Peyer's patch (tissue), 4 donors: Measurements from ENCODE around the gene SPHK1. TPM values are rescaled to one million over a fixed set of nuclear protein-coding genes. Genes with fewer than 3 reads are reported as not detected.

ENCODE experiments used
- DNase-seq, 3 donors: peaks; one replicate each; pipeline ENCODE4 v3.0.0-alpha.2; 2017 to 2019
- H3K27ac ChIP-seq, 4 donors: fragments of 200-600 bp; sonication (generic); one replicate each; pipeline ENCODE4 v1.5.1; 2016 to 2019
- H3K27me3 ChIP-seq, 2 donors: fragments of 200-600 bp; sonication (generic); one replicate each; pipeline ENCODE4 v1.5.1; 2019
- H3K36me3 ChIP-seq, 3 donors: fragments of 200-600 bp; sonication (generic); one replicate each; pipeline ENCODE4 v1.5.1; 2016 to 2019
- H3K4me1 ChIP-seq, 4 donors: fragments of 200-600 bp; sonication (generic); one replicate each; pipeline ENCODE4 v1.5.1; 2016 to 2019
- H3K4me3 ChIP-seq, 4 donors: fragments of 200-600 bp; sonication (generic); 1 replicate in 3 of 4; 2 replicates in 1 of 4; pipeline ENCODE4 v1.5.1; 2016 to 2019; ENCODE audit warnings: mild to moderate bottlenecking in 1 of 4
- H3K9me3 ChIP-seq, 4 donors: fragments of 200-600 bp; sonication (generic); one replicate each; pipeline ENCODE4 v1.5.1; 2016 to 2019; ENCODE audit warnings: mild to moderate bottlenecking in 1 of 4
- POLR2A ChIP-seq, 2 donors: fragments of 450-650 bp; IDR thresholded peaks; one replicate each; pipeline ENCODE4 v1.5.1; 2017; ENCODE audit warnings: antibody characterized with exemption in 2 of 2, mild to moderate bottlenecking in 2 of 2, moderate library complexity in 2 of 2
- small RNA-seq, 2 donors: library from RNA; depleted of rRNA; stranded (forward); fragments of <200 nt; gene quantifications; one replicate each; pipeline ENCODE3, GENCODE V24; 2016
- total RNA-seq, 4 donors: library from RNA; depleted of rRNA; stranded (reverse); fragments of >200 nt; gene quantifications; one replicate each; pipeline ENCODE4 v1.1.0, GENCODE V29; 2016
- TF ChIP-seq, protein P1 (sequence below), 6 experiments: fragments of 450-650 bp in 4 of 6; fragments of 200-600 bp in 2 of 6; sonication (generic) in 1 of 6; IDR thresholded peaks; one replicate each; pipeline ENCODE4 v1.5.1; 2017 to 2019; ENCODE audit warnings: antibody characterized with exemption in 6 of 6, mild to moderate bottlenecking in 3 of 6, moderate library complexity in 1 of 6

SPHK1 gene
- total RNA-seq, 4 donors from 2014 or later = 0.53 to 5.9 (median 3.8) TPM

DNA sequence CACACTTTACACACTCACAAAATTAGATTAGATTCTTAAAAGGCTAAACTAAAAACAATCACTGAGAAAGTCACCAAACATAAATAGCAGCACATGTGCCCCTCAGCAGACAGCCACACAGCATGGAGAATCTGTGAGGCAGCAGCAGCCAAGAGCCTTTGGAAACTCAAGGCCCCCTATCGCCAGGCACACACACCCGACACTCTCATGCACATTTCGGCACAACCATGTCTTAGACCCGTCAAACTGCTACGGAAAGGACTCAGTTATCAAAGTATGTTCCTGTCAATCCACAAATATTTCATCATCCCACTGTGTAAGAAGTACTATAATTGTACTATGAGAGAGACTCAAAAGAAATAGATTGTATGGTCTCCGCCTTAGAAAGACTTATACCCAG is 47.6 kb downstream of the SPHK1 start:
- H3K4me3 ChIP-seq = no peak overlapping the region
- H3K9me3 ChIP-seq = no peaks in the 10 kb centered on the region
- H3K27ac ChIP-seq = no peak overlapping the region
- DNase-seq = no peak
- no peaks in the 10 kb centered on the region for H3K27me3 ChIP-seq
- peaks cover 0 to 5% (median 0%) of the 10 kb centered on the region in 3 donors for H3K36me3 ChIP-seq
- no peak for TF ChIP-seq POLR2A (IDR thresholded peaks at IDR 0.05)
- peaks cover 0 to 9% (median 2%) of the 10 kb centered on the region in 4 donors for H3K4me1 ChIP-seq

DNA sequence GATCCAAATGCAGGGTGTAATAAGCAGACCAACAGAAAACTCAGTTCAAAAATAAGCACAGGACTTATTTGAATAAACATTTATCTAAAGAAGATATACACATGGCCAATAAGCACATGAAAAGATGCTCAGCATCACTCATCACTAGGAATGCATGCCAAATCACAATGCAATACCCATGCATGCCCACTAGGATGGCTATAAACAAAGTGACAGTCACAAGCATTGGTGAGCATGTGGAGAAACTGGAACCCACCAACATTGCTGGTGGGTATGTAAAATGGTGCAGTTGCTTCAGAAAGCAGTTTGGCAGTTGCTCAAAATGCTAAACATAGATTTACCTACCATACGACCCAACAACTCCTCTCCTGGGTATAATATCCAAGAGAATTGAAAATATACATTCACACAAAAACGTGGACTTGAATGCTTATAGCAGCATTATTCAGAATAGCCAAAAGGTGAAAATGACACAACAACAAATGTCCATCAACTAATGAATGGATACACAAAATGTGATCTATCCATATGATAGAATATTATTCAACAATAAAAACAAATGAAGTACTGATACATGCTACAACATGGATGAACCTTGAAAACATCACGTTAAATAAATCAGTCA is 48.4 kb downstream of the SPHK1 start:
- Histone ChIP-seq H3K27me3 (no peaks in the 10 kb centered on the region), H3K4me1 (peaks cover 0 to 3% (median under 1%) of the 10 kb centered on the region in 4 donors), H3K4me3 (no peak overlapping the region), H3K36me3 (peaks cover 0 to 5% (median 0%) of the 10 kb centered on the region in 3 donors), H3K9me3 (no peaks in the 10 kb centered on the region), H3K27ac (no peak overlapping the region)
- TF ChIP-seq, protein P1, sequence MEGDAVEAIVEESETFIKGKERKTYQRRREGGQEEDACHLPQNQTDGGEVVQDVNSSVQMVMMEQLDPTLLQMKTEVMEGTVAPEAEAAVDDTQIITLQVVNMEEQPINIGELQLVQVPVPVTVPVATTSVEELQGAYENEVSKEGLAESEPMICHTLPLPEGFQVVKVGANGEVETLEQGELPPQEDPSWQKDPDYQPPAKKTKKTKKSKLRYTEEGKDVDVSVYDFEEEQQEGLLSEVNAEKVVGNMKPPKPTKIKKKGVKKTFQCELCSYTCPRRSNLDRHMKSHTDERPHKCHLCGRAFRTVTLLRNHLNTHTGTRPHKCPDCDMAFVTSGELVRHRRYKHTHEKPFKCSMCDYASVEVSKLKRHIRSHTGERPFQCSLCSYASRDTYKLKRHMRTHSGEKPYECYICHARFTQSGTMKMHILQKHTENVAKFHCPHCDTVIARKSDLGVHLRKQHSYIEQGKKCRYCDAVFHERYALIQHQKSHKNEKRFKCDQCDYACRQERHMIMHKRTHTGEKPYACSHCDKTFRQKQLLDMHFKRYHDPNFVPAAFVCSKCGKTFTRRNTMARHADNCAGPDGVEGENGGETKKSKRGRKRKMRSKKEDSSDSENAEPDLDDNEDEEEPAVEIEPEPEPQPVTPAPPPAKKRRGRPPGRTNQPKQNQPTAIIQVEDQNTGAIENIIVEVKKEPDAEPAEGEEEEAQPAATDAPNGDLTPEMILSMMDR (IDR thresholded peaks at IDR 0.05) = peak in 5 of 6 experiments; percentile 9 to 34 (median 28)
- no peak for TF ChIP-seq POLR2A (IDR thresholded peaks at IDR 0.05)
- DNase-seq = no peak

DNA sequence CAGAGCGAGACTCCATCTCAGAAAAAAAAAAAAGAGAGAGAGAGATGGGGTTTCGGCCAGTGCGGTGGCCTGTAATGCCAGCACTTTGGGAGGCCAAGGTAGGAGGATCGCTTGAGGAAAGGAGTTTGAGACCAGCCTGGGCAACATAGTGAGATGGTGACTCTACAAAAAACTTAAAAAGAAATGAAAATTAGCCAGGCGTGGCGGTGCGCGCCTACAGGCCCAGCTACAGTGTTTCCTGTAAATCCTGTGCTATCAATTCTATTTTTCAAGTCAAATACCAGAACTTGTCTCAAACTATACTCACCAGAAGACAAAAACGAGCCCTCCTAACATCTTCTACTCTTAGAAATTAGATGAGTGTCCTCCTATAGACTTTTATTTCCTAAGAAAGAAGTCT is 49.3 kb downstream of the SPHK1 start:
- Histone ChIP-seq H3K9me3 (no peaks in the 10 kb centered on the region), H3K4me3 (no peak overlapping the region), H3K36me3 (peaks cover 0 to 5% (median 0%) of the 10 kb centered on the region in 3 donors), H3K27me3 (no peaks in the 10 kb centered on the region), H3K27ac (no peak overlapping the region), H3K4me1 (no peaks in the 10 kb centered on the region)
- DNase-seq = no peak
- no peak for TF ChIP-seq POLR2A (IDR thresholded peaks at IDR 0.05)
- TF ChIP-seq, protein P1 (IDR thresholded peaks at IDR 0.05) = no peak

DNA sequence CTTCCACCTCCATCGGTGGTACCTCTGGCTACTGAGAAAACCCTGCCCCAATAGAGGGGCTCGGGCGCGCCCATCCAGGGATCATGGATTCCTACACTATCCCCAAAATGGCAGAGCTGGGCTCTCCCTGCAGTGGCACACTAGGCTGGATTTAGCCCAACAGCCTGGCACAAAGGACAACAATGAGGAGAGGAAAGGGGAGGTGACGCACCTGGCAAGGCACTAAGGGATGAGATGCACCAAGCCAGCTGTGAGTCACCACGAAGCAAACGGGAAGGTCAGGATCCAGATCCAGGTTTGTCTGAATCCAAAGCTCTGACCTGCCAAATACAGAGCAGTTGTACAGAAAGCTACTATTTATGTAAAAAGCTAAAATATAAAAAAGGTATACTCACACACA is 50.5 kb downstream of the SPHK1 start:
- H3K27me3 ChIP-seq = no peaks in the 10 kb centered on the region
- DNase-seq = no peak
- no peaks in the 10 kb centered on the region for H3K4me1 ChIP-seq
- no peak overlapping the region for H3K27ac ChIP-seq
- H3K9me3 ChIP-seq = no peaks in the 10 kb centered on the region
- H3K4me3 ChIP-seq = no peak overlapping the region
- TF ChIP-seq POLR2A (IDR thresholded peaks at IDR 0.05) = no peak
- TF ChIP-seq, protein P1 (IDR thresholded peaks at IDR 0.05) = no peak
- peaks cover 0 to 5% (median 0%) of the 10 kb centered on the region in 3 donors for H3K36me3 ChIP-seq

DNA sequence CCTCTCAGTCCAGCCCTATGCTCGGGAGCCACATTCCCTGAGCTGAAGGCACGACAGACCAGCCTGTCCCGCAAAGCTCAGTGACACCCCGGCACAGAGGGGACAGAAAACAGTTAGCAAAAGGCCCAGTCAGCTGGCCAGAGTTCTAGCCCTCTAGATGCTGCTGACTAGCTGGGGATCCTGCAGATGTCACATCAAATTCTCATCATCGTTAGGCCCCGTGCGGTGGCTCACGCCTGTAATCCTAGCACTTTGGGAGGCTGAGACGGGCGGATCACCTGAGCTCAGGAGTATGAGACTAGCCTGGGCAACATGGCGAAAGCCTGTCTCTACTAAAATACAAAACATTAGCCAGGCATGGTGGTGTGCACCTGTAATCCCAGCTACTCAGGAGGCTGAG is 51.3 kb downstream of the SPHK1 start:
- no peaks in the 10 kb centered on the region for H3K4me1 ChIP-seq
- TF ChIP-seq, protein P1 (IDR thresholded peaks at IDR 0.05) = no peak
- no peak for TF ChIP-seq POLR2A (IDR thresholded peaks at IDR 0.05)
- no peaks in the 10 kb centered on the region for H3K27me3 ChIP-seq
- no peak for DNase-seq
- no peak overlapping the region for H3K4me3 ChIP-seq
- H3K36me3 ChIP-seq = peaks cover 0 to 5% (median 0%) of the 10 kb centered on the region in 3 donors
- H3K9me3 ChIP-seq = no peaks in the 10 kb centered on the region
- no peak overlapping the region for H3K27ac ChIP-seq

Small RNAs within 50 kb of the gene (small RNA-seq; reads per million reads assigned to genes)
- gene RNU6-24P = 0 reads per million in 2 donors

Other genes starting within 250 kb of the SPHK1 start
- not detected for gene FOXJ1, start 243.4 kb upstream of the SPHK1 start, total RNA-seq
- 100 to 1,000 TPM in 2 of 4 donors, 10 to 100 TPM in 2; 73.4 to 115 (median 106) TPM for gene RNF157, start 144.1 kb upstream of the SPHK1 start, total RNA-seq
- gene UBALD2, start 119.3 kb upstream of the SPHK1 start, total RNA-seq = 10 to 100 TPM; 14.0 to 74.1 (median 50.4) TPM
- gene QRICH2, start 76.3 kb upstream of the SPHK1 start, total RNA-seq = 10 to 100 TPM in 1 of 4 donors, 1 to 10 TPM in 3; 1.2 to 10.7 (median 3.1) TPM
- gene PRPSAP1, start 30.7 kb upstream of the SPHK1 start, total RNA-seq = 100 to 1,000 TPM in 1 of 4 donors, 10 to 100 TPM in 3; 39.4 to 105 (median 70.4) TPM
- 10 to 100 TPM; 20.5 to 75.1 (median 31.6) TPM for gene UBE2O, start 68.5 kb downstream of the SPHK1 start, total RNA-seq
- gene AANAT, start 83.0 kb downstream of the SPHK1 start, total RNA-seq = not detected
- 100 to 1,000 TPM in 1 of 4 donors, 10 to 100 TPM in 2, 1 to 10 TPM in 1; 8.8 to 225 (median 33.0) TPM for gene RHBDF2, start 116.8 kb downstream of the SPHK1 start, total RNA-seq
- 10 to 100 TPM in 3 of 4 donors, 1 to 10 TPM in 1; 5.8 to 81.7 (median 11.1) TPM for gene CYGB, start 153.1 kb downstream of the SPHK1 start, total RNA-seq
- gene PRCD, start 155.4 kb downstream of the SPHK1 start, total RNA-seq = 10 to 100 TPM in 1 of 4 donors, 1 to 10 TPM in 1, not detected in 2; 1.2 to 10.7 TPM
- gene ST6GALNAC2, start 201.3 kb downstream of the SPHK1 start, total RNA-seq = 1 to 10 TPM in 1 of 4 donors, under 1 TPM in 1, not detected in 2; 0.94 to 2.5 TPM